ENCODE results near the gene ZBBX. TPM values are rescaled to one million over a fixed set of nuclear protein-coding genes. Genes with fewer than 3 reads are reported as not detected.

The ZBBX gene
- total RNA-seq, 2 donors from 2014 or later = 3.0 TPM; not detected in 1

DNA sequence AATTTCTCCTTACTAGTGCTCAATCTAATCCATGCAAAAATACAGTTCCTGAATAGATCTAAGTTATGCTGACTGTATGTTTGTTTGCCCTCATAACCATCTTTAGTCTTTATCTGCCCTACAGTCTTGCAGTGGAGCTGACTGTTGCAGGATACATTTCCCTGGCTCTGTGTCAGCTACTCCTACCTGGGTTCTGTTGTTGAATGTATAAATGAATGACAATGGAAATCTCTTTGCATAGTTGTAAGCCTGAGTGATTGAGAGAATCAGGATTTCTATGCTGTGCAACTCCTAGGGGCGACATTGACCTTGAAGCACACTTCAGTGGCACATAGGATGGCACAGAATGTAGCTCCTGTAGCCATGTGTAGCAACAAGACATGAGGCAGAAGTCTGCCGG lies 16.0 kb upstream of the ZBBX start:
- no peak overlapping the region for H3K27ac ChIP-seq
- H3K9me3 ChIP-seq = no peaks in the 10 kb centered on the region
- no peaks in the 10 kb centered on the region for H3K27me3 ChIP-seq (replicated peaks; ENCODE audit: insufficient read depth)
- no peak for TF ChIP-seq POLR2AphosphoS5 (IDR thresholded peaks at IDR 0.05)
- TF ChIP-seq POLR2A (IDR thresholded peaks at IDR 0.05) = no peak
- TF ChIP-seq, protein P1, sequence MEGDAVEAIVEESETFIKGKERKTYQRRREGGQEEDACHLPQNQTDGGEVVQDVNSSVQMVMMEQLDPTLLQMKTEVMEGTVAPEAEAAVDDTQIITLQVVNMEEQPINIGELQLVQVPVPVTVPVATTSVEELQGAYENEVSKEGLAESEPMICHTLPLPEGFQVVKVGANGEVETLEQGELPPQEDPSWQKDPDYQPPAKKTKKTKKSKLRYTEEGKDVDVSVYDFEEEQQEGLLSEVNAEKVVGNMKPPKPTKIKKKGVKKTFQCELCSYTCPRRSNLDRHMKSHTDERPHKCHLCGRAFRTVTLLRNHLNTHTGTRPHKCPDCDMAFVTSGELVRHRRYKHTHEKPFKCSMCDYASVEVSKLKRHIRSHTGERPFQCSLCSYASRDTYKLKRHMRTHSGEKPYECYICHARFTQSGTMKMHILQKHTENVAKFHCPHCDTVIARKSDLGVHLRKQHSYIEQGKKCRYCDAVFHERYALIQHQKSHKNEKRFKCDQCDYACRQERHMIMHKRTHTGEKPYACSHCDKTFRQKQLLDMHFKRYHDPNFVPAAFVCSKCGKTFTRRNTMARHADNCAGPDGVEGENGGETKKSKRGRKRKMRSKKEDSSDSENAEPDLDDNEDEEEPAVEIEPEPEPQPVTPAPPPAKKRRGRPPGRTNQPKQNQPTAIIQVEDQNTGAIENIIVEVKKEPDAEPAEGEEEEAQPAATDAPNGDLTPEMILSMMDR (IDR thresholded peaks at IDR 0.05) = no peak
- 93% methylated on average over 2 of the region's 2 CpGs for WGBS
- H3K36me3 ChIP-seq = no peaks in the 10 kb centered on the region
- intact Hi-C loops (cut with DNase I) = no loop called here
- H3K4me3 ChIP-seq = no peak overlapping the region
- DNase-seq (ENCODE audit: low spot score) = no peak
- no peaks in the 10 kb centered on the region for H3K4me1 ChIP-seq (replicated peaks)

DNA sequence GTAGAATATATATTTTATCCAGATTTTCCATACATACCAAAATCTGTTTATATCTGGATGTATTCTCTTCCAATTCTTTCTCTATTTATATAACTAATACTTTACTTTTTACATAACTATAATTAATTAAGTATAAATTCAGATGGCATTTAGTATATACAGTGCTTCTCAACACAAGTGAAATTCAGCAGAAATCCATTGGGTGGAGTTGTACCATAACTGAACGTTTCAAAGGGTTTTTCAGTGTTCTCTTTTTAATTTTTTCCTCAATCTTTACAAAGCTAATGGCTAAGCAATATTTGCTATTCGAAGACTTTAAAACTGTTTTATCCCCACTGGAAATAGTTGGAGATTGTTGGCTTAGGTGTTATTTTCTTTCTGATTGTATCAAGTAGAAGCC lies 13.9 kb upstream of the ZBBX start:
- Histone ChIP-seq H3K27me3 (replicated peaks; ENCODE audit: insufficient read depth) (no peaks in the 10 kb centered on the region), H3K27ac (no peak overlapping the region), H3K9me3 (no peaks in the 10 kb centered on the region), H3K4me1 (replicated peaks) (no peaks in the 10 kb centered on the region), H3K4me3 (no peak overlapping the region), H3K36me3 (no peaks in the 10 kb centered on the region)
- DNase-seq (ENCODE audit: low spot score) = no peak
- TF ChIP-seq, protein P1 (IDR thresholded peaks at IDR 0.05) = no peak
- TF ChIP-seq POLR2AphosphoS5 (IDR thresholded peaks at IDR 0.05) (no peak), POLR2A (IDR thresholded peaks at IDR 0.05) (no peak)
- intact Hi-C loops (cut with DNase I) = no loop called here
- WGBS = 37% methylated on average over 2 of the region's 2 CpGs

DNA sequence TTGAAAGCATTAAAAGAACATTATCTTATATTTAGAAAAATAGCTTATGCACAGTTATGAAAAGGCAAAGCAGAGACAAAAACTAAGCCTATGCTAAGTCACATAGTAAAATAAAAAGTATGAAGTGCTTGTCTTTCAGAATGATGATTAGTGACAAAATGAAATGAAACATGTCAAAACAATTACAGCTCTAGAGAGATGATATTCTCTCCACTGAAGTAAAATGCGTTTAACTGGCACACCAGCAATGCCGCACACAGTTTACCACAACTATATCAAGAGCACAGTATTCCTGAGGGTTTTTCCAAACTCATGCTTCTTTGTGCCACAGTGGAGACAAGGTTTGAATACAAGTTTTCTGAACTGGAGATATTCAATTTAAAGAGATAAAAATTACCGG lies 2.1 kb upstream of the ZBBX start:
- Histone ChIP-seq H3K4me1 (replicated peaks) (no peaks in the 10 kb centered on the region), H3K27me3 (replicated peaks; ENCODE audit: insufficient read depth) (no peaks in the 10 kb centered on the region), H3K9me3 (no peaks in the 10 kb centered on the region), H3K36me3 (no peaks in the 10 kb centered on the region), H3K27ac (no peak overlapping the region), H3K4me3 (no peak overlapping the region)
- 93% methylated on average over 3 of the region's 3 CpGs for WGBS
- TF ChIP-seq POLR2AphosphoS5 (IDR thresholded peaks at IDR 0.05) (no peak), POLR2A (IDR thresholded peaks at IDR 0.05) (no peak)
- TF ChIP-seq, protein P1 (IDR thresholded peaks at IDR 0.05) = no peak
- intact Hi-C loops (cut with DNase I) = loop anchor here (10.0 kb wide), 2 partner anchors 303 to 503 kb away; no protein-coding TSS in a partner anchor
- DNase-seq (ENCODE audit: low spot score) = no peak

DNA sequence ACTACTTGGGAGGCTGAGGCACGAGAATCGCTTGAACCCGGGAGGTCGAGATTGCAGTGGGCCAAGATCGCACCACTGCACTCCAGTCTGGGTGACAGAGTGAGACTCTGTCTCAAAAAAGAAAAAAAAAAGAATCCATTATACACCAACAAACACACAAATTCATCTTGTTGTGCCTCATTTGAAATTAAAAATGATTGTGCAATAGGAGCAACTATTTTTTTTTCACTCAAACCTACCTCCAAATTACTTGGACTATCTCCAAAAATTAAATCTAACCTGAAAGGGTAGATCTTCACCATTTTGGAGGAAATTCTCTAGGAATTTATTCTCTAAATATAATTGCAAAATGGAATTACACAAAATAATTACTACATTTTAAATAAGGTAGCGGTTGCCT lies 4.6 kb downstream of the ZBBX start:
- 97% methylated on average over 6 of the region's 6 CpGs for WGBS
- DNase-seq (ENCODE audit: low spot score) = no peak
- Histone ChIP-seq H3K9me3 (no peaks in the 10 kb centered on the region), H3K27me3 (replicated peaks; ENCODE audit: insufficient read depth) (no peaks in the 10 kb centered on the region), H3K4me3 (no peak overlapping the region), H3K27ac (no peak overlapping the region), H3K36me3 (no peaks in the 10 kb centered on the region), H3K4me1 (replicated peaks) (no peaks in the 10 kb centered on the region)
- intact Hi-C loops (cut with DNase I) = no loop called here
- TF ChIP-seq, protein P1 (IDR thresholded peaks at IDR 0.05) = no peak
- TF ChIP-seq POLR2AphosphoS5 (IDR thresholded peaks at IDR 0.05) (no peak), POLR2A (IDR thresholded peaks at IDR 0.05) (no peak)

DNA sequence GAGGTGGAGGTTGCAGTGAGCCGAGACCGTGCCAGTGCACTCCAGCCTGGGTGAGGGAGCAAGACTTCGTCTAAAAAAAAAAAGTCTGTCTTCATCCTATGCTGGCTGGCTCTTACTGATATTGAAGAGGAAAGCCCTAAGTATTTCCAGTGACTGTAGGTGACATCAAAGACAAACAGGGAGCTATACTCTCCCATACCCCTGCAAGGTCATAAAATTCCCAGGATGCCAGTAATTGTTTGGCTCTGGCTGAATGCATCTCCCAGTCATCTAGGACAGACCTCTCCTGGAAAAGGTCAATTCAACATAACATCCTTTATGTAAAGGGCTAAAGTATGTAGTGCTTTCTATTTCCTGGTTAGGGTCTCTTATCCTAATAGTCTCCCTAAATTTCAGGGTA lies 8.0 kb downstream of the ZBBX start:
- no peak for TF ChIP-seq POLR2A (IDR thresholded peaks at IDR 0.05)
- no peak for TF ChIP-seq POLR2AphosphoS5 (IDR thresholded peaks at IDR 0.05)
- TF ChIP-seq, protein P1 (IDR thresholded peaks at IDR 0.05) = no peak
- Histone ChIP-seq H3K27ac (no peak overlapping the region), H3K27me3 (replicated peaks; ENCODE audit: insufficient read depth) (no peaks in the 10 kb centered on the region), H3K36me3 (no peaks in the 10 kb centered on the region), H3K4me1 (replicated peaks) (no peaks in the 10 kb centered on the region), H3K4me3 (no peak overlapping the region), H3K9me3 (no peaks in the 10 kb centered on the region)
- intact Hi-C loops (cut with DNase I) = no loop called here
- no peak for DNase-seq (ENCODE audit: low spot score)
- 74% methylated on average over 3 of the region's 3 CpGs for WGBS
